ENCODE measurements around the gene CEACAM5. TPM values are rescaled to one million over a fixed set of nuclear protein-coding genes. Genes with fewer than 3 reads are reported as not detected.

The CEACAM5 gene
- total and polyA plus RNA-seq, 2 of the 4 experiments (the other 2 are of a cell fraction), result not detected

GRCh38 chr19:41744850-41745249 lies 36.4 kb downstream of the CEACAM5 start:
- no peak overlapping the region for H2AFZ ChIP-seq (replicated peaks; ENCODE audit: low read length, poor library complexity)
- H3K23ac ChIP-seq (ENCODE audit: low read depth, low read length), result no peak overlapping the region
- H3K9ac ChIP-seq (ENCODE audit: low read depth, low read length), result no peak overlapping the region
- no peak overlapping the region for H3K14ac ChIP-seq (replicated peaks; ENCODE audit: low read depth, low read length)
- H2BK5ac ChIP-seq (ENCODE audit: low read depth, low read length, poor library complexity, severe bottlenecking), result no peak overlapping the region
- TF ChIP-seq MAFK (IDR thresholded peaks at IDR 0.05; ENCODE audit: low read depth, low read length) (no peak), NFE2L2 (IDR thresholded peaks at IDR 0.05; ENCODE audit: low read depth, low read length) (no peak), CHD1 (IDR thresholded peaks at IDR 0.05; ENCODE audit: low read depth, low read length) (no peak), RCOR1 (IDR thresholded peaks at IDR 0.05; ENCODE audit: insufficient replicate concordance, low read length) (no peak), MXI1 (IDR thresholded peaks at IDR 0.05; ENCODE audit: borderline replicate concordance, low read depth, low read length) (no peak), MAZ (IDR thresholded peaks at IDR 0.05; ENCODE audit: borderline replicate concordance, low read depth, low read length) (no peak), FOS (IDR thresholded peaks at IDR 0.05; ENCODE audit: low read depth, low read length) (no peak), BHLHE40 (IDR thresholded peaks at IDR 0.05; ENCODE audit: low read depth, low read length) (no peak), CEBPB (IDR thresholded peaks at IDR 0.05; ENCODE audit: low read depth, low read length) (no peak), POLR2A (IDR thresholded peaks at IDR 0.05; ENCODE audit: low read depth, low read length) (no peak), RAD21 (IDR thresholded peaks at IDR 0.05; ENCODE audit: low read length) (no peak), SMC3 (IDR thresholded peaks at IDR 0.05; ENCODE audit: low read depth, low read length) (no peak), ELK1 (IDR thresholded peaks at IDR 0.05; ENCODE audit: borderline replicate concordance, low read depth, low read length) (no peak), USF2 (IDR thresholded peaks at IDR 0.05; ENCODE audit: low read depth, low read length) (no peak), CTCF (conservative IDR thresholded peaks at IDR 0.05; ENCODE audit: low read depth, low read length) (no peak)
- H4K91ac ChIP-seq (ENCODE audit: insufficient read depth, low read depth, low read length), result no peak overlapping the region
- no peak overlapping the region for H4K8ac ChIP-seq (ENCODE audit: low read depth in 2 of 2, low read length in 2 of 2)
- no CpG with 5 or more reads among the region's 4 CpGs for WGBS, 2 experiments (ENCODE audit: extremely low coverage in 2 of 2, insufficient read length in 1 of 2)
- dilution Hi-C loops (cut with HindIII; ENCODE audit: low sequenced_read_pairs, unreplicated experiment), result no loop called here
- intact Hi-C loops (cut with micrococcal nuclease), result no loop called here
- no peak overlapping the region for H2BK120ac ChIP-seq (ENCODE audit: low read depth, low read length)
- H3K79me1 ChIP-seq (ENCODE audit: low read depth in 1 of 2, low read length in 2 of 2), result no peaks in the 10 kb centered on the region
- CTCF ChIA-PET, result no interaction called here
- no peak overlapping the region for H3K4me3 ChIP-seq (ENCODE audit: insufficient read depth, low read depth, low read length)
- H2BK20ac ChIP-seq (ENCODE audit: low read depth, low read length), result no peak overlapping the region
- no peak overlapping the region for H4K5ac ChIP-seq (ENCODE audit: low read depth, low read length)
- no peaks in the 10 kb centered on the region for H3K9me3 ChIP-seq (ENCODE audit: control insufficient read depth, insufficient read depth, low read length)
- no peaks in the 10 kb centered on the region for H3K9me1 ChIP-seq (ENCODE audit: insufficient read depth, low read length)
- no peak overlapping the region for H3K4ac ChIP-seq (ENCODE audit: low read depth, low read length)
- peaks cover 8% of the 10 kb centered on the region for H3K27me3 ChIP-seq (ENCODE audit: control insufficient read depth, insufficient read depth, low read length)
- ATAC-seq (ENCODE audit: low read depth), result no peak
- H4K20me1 ChIP-seq (ENCODE audit: insufficient read depth, low read length), result no peaks in the 10 kb centered on the region
- H3K36me3 ChIP-seq (ENCODE audit: control insufficient read depth, insufficient read depth, low read length), result no peaks in the 10 kb centered on the region
- no peak overlapping the region for H3K27ac ChIP-seq (ENCODE audit: insufficient read depth, low read length)
- H2BK15ac ChIP-seq (ENCODE audit: low read depth, low read length), result no peak overlapping the region
- in situ Hi-C loops (cut with MboI; ENCODE audit: low sequenced_read_pairs), result no loop called here
- H3K18ac ChIP-seq (ENCODE audit: low read depth, low read length), result no peak overlapping the region
- H3K4me1 ChIP-seq (ENCODE audit: control insufficient read depth, insufficient read depth, low read length), result no peaks in the 10 kb centered on the region
- BruUV-seq (replicated peaks), result no TSS peak
- no peak for DNase-seq
- no peak overlapping the region for H3K4me2 ChIP-seq (ENCODE audit: low read depth, low read length)
- POLR2A ChIA-PET (ENCODE audit: unreplicated experiment), result no interaction called here
- H2AK5ac ChIP-seq (ENCODE audit: low read depth, low read length), result no peak overlapping the region
- no peak overlapping the region for H2AK9ac ChIP-seq (replicated peaks; ENCODE audit: low read depth, low read length, poor library complexity)
- H3K56ac ChIP-seq (ENCODE audit: extremely low read depth, insufficient read depth, low read length), result no peak overlapping the region

Measured in IMR-90 (cell line).